ENCODE measurements around the gene CALML5.

CALML5 gene

GRCh38 chr10:5514226-5514850, 15.0 kb upstream of the CALML5 start:
- DNase-seq = no peak

DNA sequence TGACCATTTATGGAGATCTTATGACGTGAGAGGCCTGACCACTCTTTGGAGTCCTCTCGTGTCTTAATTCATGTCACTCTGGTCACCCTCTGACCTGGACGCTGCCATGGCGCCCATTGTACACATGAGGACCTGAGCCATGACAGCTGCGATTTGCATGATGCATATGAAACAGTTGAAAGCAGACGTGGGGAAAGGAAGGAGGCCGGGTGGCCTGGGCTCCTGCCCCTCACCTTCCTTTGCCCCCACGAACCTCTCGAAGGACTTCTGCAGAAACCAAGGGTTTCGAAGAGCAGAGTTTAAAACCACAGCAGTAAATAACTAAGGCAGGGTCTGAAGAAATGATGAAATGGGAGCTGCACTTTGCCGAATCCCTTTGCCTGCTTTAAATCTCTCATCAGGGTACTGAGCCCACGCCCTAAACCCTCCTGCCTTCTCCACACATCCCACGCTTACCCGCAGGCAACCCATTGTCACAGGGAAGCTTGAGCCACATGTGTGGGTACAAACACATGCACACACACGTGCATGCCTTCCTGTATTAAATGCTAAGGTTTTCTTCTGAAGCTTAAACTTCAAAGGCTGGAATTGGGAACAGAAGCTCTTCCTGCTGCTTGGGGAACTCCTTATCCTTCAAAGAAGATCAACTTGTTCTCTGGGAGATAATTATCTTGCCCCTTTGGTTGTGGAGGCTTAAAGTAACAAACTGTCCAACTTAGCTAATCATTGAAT, 13.7 kb upstream of the CALML5 start:
- no peak for DNase-seq

DNA sequence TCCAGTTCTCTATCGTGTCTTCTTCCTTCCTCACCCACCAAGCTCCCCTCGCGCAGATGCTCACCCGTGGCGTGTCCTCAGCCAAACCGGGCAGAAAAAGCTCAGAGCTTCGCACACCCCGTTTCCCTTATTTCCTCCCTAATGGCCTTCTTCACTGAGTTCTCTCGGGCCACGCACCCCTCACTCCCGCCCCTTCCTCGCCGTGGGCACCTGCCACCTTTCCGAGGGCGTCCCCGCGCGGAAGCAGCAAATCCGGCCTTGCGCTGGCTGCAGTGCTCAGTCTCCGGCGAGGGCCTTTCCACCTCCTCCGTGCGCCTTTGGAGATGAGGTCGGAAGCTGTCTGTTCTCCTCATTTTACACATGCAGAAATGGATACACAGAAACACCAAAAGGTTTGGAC, 13.0 kb upstream of the CALML5 start:
- DNase-seq = no peak

DNA sequence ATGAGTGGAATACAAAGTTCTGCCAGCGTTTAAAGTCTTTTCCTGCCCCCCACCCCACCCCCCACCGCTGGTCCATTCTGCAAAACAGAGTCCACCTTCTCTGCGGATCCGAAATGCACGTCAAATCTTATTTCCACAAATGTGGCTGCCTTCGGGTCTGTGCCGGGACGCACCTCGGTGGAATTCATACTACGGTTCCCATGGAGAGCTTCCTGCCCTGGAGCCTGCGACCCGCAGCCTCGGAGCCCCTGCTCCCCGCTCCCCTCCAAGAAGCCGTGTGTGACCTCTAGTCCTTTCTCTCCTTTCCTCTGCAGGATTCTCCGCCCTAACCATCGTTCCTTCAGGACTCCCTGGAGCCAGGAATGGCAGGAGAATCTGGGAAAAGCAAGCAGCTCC, 12.5 kb upstream of the CALML5 start:
- no peak for DNase-seq

- no peak for DNase-seq
These were observed 12.0 kb upstream of the CALML5 start for GRCh38 chr10:5511231-5511884.

GRCh38 chr10:5510281-5511072, 11.1 kb upstream of the CALML5 start:
- no peak for DNase-seq

- DNase-seq = peak; percentile 11
These were observed 10.3 kb upstream of the CALML5 start for GRCh38 chr10:5509691-5510090.

DNA sequence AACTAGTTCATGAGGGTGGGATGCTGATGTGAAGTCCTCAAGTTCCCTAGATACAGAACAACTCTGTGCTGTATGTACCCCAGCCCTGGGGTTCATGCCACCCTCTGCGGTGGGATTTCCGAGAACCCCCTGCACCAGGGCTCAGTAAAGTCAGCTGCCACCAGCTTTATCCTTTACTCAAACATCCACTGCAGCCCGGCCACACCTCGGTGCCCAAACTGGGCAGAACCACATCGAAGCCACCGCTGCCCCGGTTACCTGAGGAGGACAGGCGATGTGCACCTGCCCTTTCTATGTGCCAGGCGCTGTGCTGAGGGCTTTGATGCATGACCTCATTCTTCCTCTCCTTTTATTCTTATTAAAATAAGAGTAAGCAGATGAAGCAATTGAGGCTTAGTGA, 9.9 kb upstream of the CALML5 start:
- DNase-seq = no peak

DNA sequence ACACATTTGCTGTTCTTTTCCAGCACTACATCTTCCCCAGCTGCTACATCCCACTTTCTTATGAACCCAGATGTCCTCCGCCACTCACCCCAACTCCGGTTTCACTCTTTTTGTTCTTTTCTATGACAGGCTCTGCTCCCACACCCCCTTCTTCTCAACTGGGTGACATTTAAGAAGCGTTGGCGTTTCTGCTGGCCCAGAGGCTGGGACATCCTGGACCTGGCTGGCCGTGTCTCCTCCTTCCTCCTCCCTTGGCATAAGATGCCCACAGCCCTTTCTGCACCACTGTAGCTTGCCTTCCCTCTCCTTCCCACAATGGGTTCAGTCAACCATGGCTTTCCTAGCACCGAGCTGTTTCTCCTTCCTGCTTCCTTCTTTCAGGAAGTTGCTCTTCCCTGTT, 9.4 kb upstream of the CALML5 start:
- DNase-seq = no peak

DNA sequence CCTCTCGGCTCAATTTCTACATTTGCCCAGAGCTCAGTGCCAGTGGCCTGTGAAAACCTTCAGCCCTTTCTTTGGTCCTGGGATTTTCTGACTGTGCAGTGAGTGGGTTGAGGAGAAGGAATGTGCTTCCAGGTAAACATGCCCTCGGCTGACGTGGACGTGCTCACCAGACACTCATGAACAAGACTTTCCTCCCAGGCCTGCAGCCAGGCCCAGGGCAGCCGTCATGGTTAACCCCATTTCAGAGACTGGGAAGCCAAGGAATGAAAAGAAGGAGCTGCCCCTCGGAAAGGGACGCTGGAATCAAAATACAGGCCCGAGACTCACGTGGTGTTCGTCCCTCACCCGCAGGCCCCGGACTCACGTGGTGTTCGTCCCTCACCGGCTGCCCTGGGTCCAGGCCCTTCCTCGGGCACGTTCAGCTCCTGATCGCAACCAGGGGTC, 8.8 kb upstream of the CALML5 start:
- DNase-seq = no peak

- no peak for DNase-seq
These were observed 8.3 kb upstream of the CALML5 start for GRCh38 chr10:5507649-5508131.

GRCh38 chr10:5506751-5507648, 7.6 kb upstream of the CALML5 start:
- DNase-seq = no peak

DNA sequence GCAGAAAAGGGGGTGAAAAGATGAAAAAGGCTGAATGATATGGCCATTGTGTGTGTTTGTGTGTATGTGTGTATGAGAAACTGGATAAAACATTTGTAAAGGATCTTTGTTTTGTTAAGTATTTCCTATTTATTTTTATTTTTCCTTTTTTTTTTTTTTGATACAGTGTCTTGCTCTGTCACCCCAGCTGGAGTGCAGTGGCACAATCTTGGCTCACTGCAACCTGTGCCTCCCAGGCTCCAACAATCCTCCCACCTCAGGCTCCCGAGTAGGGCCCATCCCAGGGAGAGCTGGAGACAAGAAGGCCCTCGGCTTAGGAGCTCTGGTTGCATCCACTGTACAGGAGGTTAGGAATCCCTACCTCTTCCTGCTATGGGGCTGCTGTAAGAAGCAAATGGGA, 6.9 kb upstream of the CALML5 start:
- no peak for DNase-seq

GRCh38 chr10:5504146-5505072, 5.0 kb upstream of the CALML5 start:
- no peak for DNase-seq

- DNase-seq = no peak
These were observed 4.1 kb upstream of the CALML5 start for GRCh38 chr10:5503477-5503835.

DNA sequence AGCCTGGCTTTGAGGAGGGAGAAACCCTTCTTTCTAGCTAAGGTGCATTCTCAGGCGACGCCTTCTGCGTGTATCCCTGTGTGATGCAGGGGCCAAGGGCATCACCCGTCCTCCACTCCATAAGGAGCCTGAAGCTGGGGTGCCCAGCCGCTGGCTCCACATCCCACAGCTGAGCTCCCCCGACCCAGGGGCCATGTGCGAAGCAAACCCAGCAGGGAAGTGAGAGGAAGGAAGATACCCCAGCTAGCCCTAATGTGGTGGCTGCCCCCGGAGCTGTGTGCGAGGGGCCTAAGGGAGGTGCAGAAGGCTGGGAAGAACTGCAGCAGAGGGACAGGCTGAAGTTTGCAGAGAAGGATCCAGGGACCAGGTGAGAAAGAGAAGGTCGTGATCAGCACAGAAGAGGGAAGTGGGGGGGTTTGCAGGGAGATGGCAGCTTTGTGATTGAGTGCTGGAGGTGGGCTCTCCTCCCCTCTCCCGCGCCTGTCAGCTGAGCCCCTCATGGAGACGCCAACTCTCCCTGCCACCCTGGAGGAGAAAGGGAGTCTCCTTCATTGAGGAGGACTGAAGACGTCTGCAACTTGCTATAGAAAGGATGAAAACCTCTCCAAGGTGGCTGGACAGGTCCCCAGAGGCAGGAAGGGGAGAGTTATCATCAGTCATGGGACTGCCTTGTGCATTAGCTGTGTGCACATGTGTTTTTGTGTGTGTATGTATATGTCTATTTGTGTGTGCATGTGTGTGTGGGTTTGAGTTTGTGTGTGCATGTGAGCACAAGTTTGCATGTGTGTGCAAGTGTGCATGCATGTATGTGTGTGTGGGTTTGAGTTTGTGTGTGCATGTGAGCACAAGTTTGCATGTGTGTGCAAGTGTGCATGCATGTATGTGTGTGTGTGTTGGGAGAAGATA, 3.5 kb upstream of the CALML5 start:
- no peak for DNase-seq

- no peak for DNase-seq
These were observed 2.7 kb upstream of the CALML5 start for GRCh38 chr10:5502061-5502521.

- DNase-seq = no peak
These were observed 1.5 kb upstream of the CALML5 start for GRCh38 chr10:5500910-5501309.

DNA sequence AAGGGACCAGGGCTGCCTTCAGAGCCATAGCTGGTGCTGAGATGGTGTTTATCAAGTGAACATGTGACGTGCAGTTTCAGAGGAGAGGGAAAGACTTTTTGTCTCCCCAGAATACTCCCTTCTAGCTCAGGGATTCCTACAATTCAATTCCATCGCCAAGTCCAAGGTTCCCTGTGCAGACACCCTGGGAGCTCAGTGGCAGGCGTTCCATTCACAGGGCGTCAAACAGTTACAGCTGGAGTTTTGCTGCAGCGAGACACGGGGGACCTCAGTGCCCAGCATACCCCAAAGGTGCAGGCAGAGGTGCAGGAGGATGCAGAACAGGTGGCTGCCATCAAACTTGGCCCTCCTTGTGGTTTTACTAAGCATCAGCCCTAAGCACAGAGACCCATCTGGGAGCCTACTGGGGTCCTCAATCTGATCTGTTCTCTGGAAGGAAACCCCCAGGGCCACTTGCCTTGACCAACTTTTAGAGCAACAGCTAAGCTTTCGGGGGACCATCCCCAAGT, 846 bp upstream of the CALML5 start:
- DNase-seq = no peak
